Mucosa of descending colon (tissue), 3 donors: ENCODE measurements around the gene ZCCHC17. TPM values are rescaled to one million over a fixed set of nuclear protein-coding genes. Genes with fewer than 3 reads are reported as not detected.

Experiments
- ATAC-seq: fragments of 200-7000 bp; cut with Tn5 transposase; one replicate; pipeline ENCODE4 v1.9.1; 2020; ENCODE audit warnings: mild to moderate bottlenecking, moderate library complexity
- DNase-seq, 3 donors: peaks; one replicate each; pipeline ENCODE4 v3.0.0-alpha.2; 2020
- H3K36me3 ChIP-seq: fragments of 200-600 bp; one replicate; pipeline ENCODE4 v1.8.0; 2021; ENCODE audit warnings: low read depth, mild to moderate bottlenecking
- H3K4me1 ChIP-seq: fragments of 200-600 bp; one replicate; pipeline ENCODE4 v1.8.0; 2021; ENCODE audit warnings: low read depth, mild to moderate bottlenecking
- H3K4me3 ChIP-seq: fragments of 200-600 bp; one replicate; pipeline ENCODE4 v1.8.0; 2021; ENCODE audit warnings: mild to moderate bottlenecking
- H3K9me3 ChIP-seq: fragments of 200-600 bp; one replicate; pipeline ENCODE4 v1.8.0; 2021; ENCODE audit warnings: mild to moderate bottlenecking
- CTCF ChIP-seq: fragments of 200-600 bp; IDR thresholded peaks from one replicate; pipeline ENCODE4 v1.8.0; 2022; ENCODE audit warnings: antibody characterized with exemption, mild to moderate bottlenecking
- intact Hi-C, 2 donors: fragments of 100-400 bp; cut with DNase I in 1 of 2; cut with micrococcal nuclease in 1 of 2; formaldehyde crosslinking; loops; one replicate each; pipeline versions ENCODE4 v1.11.0 to v1.11.1; 2022; cut with DNase I, micrococcal nuclease
- total RNA-seq, 3 donors: library from RNA; stranded (reverse); fragmentation: NEBNext Ultra II Directional in 2 of 3; extraction: Animal tissue kit (Norgen Biotek cat#: 25700) in 2 of 3; gene quantifications; one replicate each; pipeline versions ENCODE4 v1.2.1 to v1.2.4, GENCODE V29; 2021 to 2023
- donor health status: DM: no; HTN: no; CAD: no; lungs with moderate emphysema.
- donor health status: DM: no; HTN: no; CAD: no.
- donor health status: DM: no; HTN: yes; CAD: no.

The ZCCHC17 gene
- total RNA-seq, 3 donors from 2014 or later: 16.0 to 20.5 (median 16.8) TPM

GRCh38 chr1:31308036-31308435 lies 11.2 kb downstream of the ZCCHC17 start:
- intact Hi-C loops: no loop called here
- DNase-seq (no peak), ATAC-seq (no peak)
- H3K9me3 ChIP-seq: no peaks in the 10 kb centered on the region
- TF ChIP-seq CTCF: no peak
- peaks cover 6% of the 10 kb centered on the region for H3K36me3 ChIP-seq
- H3K4me1 ChIP-seq: no peaks in the 10 kb centered on the region
- H3K4me3 ChIP-seq: no peak overlapping the region

GRCh38 chr1:31310198-31310597 lies 13.4 kb downstream of the ZCCHC17 start:
- DNase-seq (no peak), ATAC-seq (no peak)
- H3K36me3 ChIP-seq: peaks cover 6% of the 10 kb centered on the region
- H3K4me1 ChIP-seq: no peaks in the 10 kb centered on the region
- no peaks in the 10 kb centered on the region for H3K9me3 ChIP-seq
- no peak overlapping the region for H3K4me3 ChIP-seq
- intact Hi-C loops: no loop called here
- no peak for TF ChIP-seq CTCF

GRCh38 chr1:31315902-31316301 lies 19.1 kb downstream of the ZCCHC17 start:
- ATAC-seq: no peak
- DNase-seq: no peak
- no peaks in the 10 kb centered on the region for H3K4me1 ChIP-seq
- intact Hi-C loops: no loop called here
- H3K9me3 ChIP-seq: no peaks in the 10 kb centered on the region
- no peak for TF ChIP-seq CTCF
- peaks cover 6% of the 10 kb centered on the region for H3K36me3 ChIP-seq
- H3K4me3 ChIP-seq: no peak overlapping the region

GRCh38 chr1:31318146-31318545 lies 21.3 kb downstream of the ZCCHC17 start:
- H3K9me3 ChIP-seq: no peaks in the 10 kb centered on the region
- DNase-seq: no peak
- intact Hi-C loops: no loop called here
- no peak overlapping the region for H3K4me3 ChIP-seq
- no peaks in the 10 kb centered on the region for H3K4me1 ChIP-seq
- no peaks in the 10 kb centered on the region for H3K36me3 ChIP-seq
- no peak for ATAC-seq
- TF ChIP-seq CTCF: no peak

GRCh38 chr1:31324093-31324492 lies 27.3 kb downstream of the ZCCHC17 start:
- DNase-seq (no peak), ATAC-seq (no peak)
- no peak for TF ChIP-seq CTCF
- Histone ChIP-seq H3K4me1 (no peaks in the 10 kb centered on the region), H3K9me3 (no peaks in the 10 kb centered on the region), H3K4me3 (no peak overlapping the region), H3K36me3 (no peaks in the 10 kb centered on the region)
- intact Hi-C loops: no loop called here

GRCh38 chr1:31324992-31325391 lies 28.2 kb downstream of the ZCCHC17 start:
- Histone ChIP-seq H3K9me3 (no peaks in the 10 kb centered on the region), H3K36me3 (no peaks in the 10 kb centered on the region), H3K4me3 (no peak overlapping the region), H3K4me1 (no peaks in the 10 kb centered on the region)
- ATAC-seq (no peak), DNase-seq (no peak)
- TF ChIP-seq CTCF: no peak
- intact Hi-C loops: no loop called here
